NCI-H510A (cell line): Measurements from ENCODE around the gene SREBF2.
"Not testable (repeated sequence)": the region's sequence is repeated elsewhere in the genome, so short reads cannot be mapped to it uniquely, and the experiment has no call there.

Experiments used
- DNase-seq: peaks from one replicate; lab custom pipeline; 2025; lab: John Stamatoyannopoulos, UW

Gene SREBF2

GRCh38 chr22:41821471-41822316, 11.2 kb upstream of the SREBF2 start:
- no peak for DNase-seq

- no peak for DNase-seq
Observed at GRCh38 chr22:41822317-41823057, 10.4 kb upstream of the SREBF2 start.

- no peak for DNase-seq
Observed at GRCh38 chr22:41823797-41824196, 9.1 kb upstream of the SREBF2 start.

- no peak for DNase-seq
Observed at GRCh38 chr22:41825376-41825775, 7.5 kb upstream of the SREBF2 start.

- DNase-seq: no peak
Observed at GRCh38 chr22:41826021-41826420, 6.9 kb upstream of the SREBF2 start.

GRCh38 chr22:41826430-41827383, 6.2 kb upstream of the SREBF2 start:
- DNase-seq: no peak

- DNase-seq: no peak
Observed at GRCh38 chr22:41827671-41828070, 5.2 kb upstream of the SREBF2 start.

GRCh38 chr22:41828516-41828915, 4.4 kb upstream of the SREBF2 start:
- no peak for DNase-seq

GRCh38 chr22:41830174-41830573, 2.7 kb upstream of the SREBF2 start:
- DNase-seq: no peak

- DNase-seq: no peak
Observed at GRCh38 chr22:41831383-41831782, 1.5 kb upstream of the SREBF2 start.

GRCh38 chr22:41831828-41832552, 915 bp upstream of the SREBF2 start:
- no peak for DNase-seq

GRCh38 chr22:41833369-41834004, 582 bp downstream of the SREBF2 start:
- DNase-seq: no peak

- DNase-seq: no peak
Observed at GRCh38 chr22:41834005-41834944, 1.4 kb downstream of the SREBF2 start.

- not testable (repeated sequence) for DNase-seq
Observed at GRCh38 chr22:41835462-41835861, 2.6 kb downstream of the SREBF2 start.

GRCh38 chr22:41836551-41836950, 3.6 kb downstream of the SREBF2 start:
- DNase-seq: no peak

GRCh38 chr22:41838842-41839618, 6.1 kb downstream of the SREBF2 start:
- no peak for DNase-seq

- DNase-seq: no peak
Observed at GRCh38 chr22:41840216-41840615, 7.3 kb downstream of the SREBF2 start.

- no peak for DNase-seq
Observed at GRCh38 chr22:41841085-41841712, 8.3 kb downstream of the SREBF2 start.
